SK-N-SH (cell line): ENCODE data around the gene STX18. TPM values are rescaled to one million over a fixed set of nuclear protein-coding genes. Genes with fewer than 3 reads are reported as not detected.

Source experiments
- CTCF ChIA-PET: fragments of 300-600, 350-600 bp; formaldehyde crosslinking; extraction: SDS; loops from one replicate; lab custom pipeline; 2021; lab: Yijun Ruan, JAX
- POLR2A ChIA-PET: fragments of 350-600 bp; sonication (Branson Sonifier 250); formaldehyde crosslinking; extraction: SDS; loops from one replicate; lab custom pipeline; 2020; ENCODE audit warnings: antibody characterized with exemption, inconsistent platforms; lab: Yijun Ruan, JAX
- DNase-seq: peaks from one replicate; pipeline ENCODE4 v3.0.0; 2012
- H2AFZ ChIP-seq: fragments of 200-600 bp; sonication (generic); 2 replicates; pipeline ENCODE4 v1.8.1; 2016; ENCODE audit warnings: antibody characterized with exemption, mild to moderate bottlenecking, low read depth
- H3F3A ChIP-seq: fragments of 200-600 bp; sonication (generic); replicated peaks from 2 replicates; pipeline ENCODE3; 2016; ENCODE audit warnings: antibody characterized with exemption, mild to moderate bottlenecking; ENCODE audit not compliant: insufficient read depth
- H3K27ac ChIP-seq, 2 experiments: fragments of 200-500 bp in 1 of 2; fragments of 200-600 bp in 1 of 2; sonication (Bioruptor generic) in 1 of 2; sonication (generic), shearing (Covaris generic) in 1 of 2; 2 replicates each; pipeline versions ENCODE4 v1.5.1 to v1.6.1; 2014 to 2016; ENCODE audit warnings: low read depth in 2 of 2, inconsistent platforms in 1 of 2, low read length in 1 of 2, mild to moderate bottlenecking in 1 of 2, mixed read lengths in 1 of 2
- H3K27me3 ChIP-seq: fragments of 200-600 bp; sonication (generic), shearing (Covaris generic); 2 replicates; pipeline ENCODE4 v1.6.1; 2016; ENCODE audit warnings: mixed run types; ENCODE audit not compliant: insufficient read depth
- H3K36me3 ChIP-seq, 2 experiments: fragments of 200-500 bp in 1 of 2; fragments of 200-600 bp in 1 of 2; sonication (Bioruptor generic) in 1 of 2; sonication (generic) in 1 of 2; replicated peaks in 1 of 2; 2 replicates each; pipeline versions ENCODE3 to v1.5.1; 2014 to 2016; ENCODE audit warnings: low read length in 1 of 2, mild to moderate bottlenecking in 1 of 2; ENCODE audit not compliant: insufficient read depth in 2 of 2, control insufficient read depth in 1 of 2
- H3K4me1 ChIP-seq, 2 experiments: fragments of 200-500 bp in 1 of 2; fragments of 200-600 bp in 1 of 2; sonication (Bioruptor generic) in 1 of 2; sonication (generic), shearing (Covaris generic) in 1 of 2; 2 replicates each; pipeline versions ENCODE4 v1.5.1 to v1.6.1; 2014 to 2016; ENCODE audit warnings: low read depth in 1 of 2, low read length in 1 of 2, mixed run types in 1 of 2; ENCODE audit not compliant: insufficient read depth in 2 of 2, control insufficient read depth in 1 of 2
- H3K4me2 ChIP-seq: fragments of 200-600 bp; sonication (generic), shearing (Covaris generic); 2 replicates; pipeline ENCODE4 v1.6.1; 2017; ENCODE audit warnings: mixed run types
- H3K4me3 ChIP-seq, 2 experiments: fragments of 200-500 bp in 1 of 2; fragments of 200-600 bp in 1 of 2; sonication (Bioruptor generic) in 1 of 2; sonication (generic), shearing (Covaris generic) in 1 of 2; 2 replicates each; pipeline versions ENCODE4 v1.5.1 to v1.8.1; 2014 to 2016; ENCODE audit warnings: low read depth in 2 of 2, inconsistent platforms in 1 of 2, low read length in 1 of 2, mild to moderate bottlenecking in 1 of 2, mixed read lengths in 1 of 2, moderate library complexity in 1 of 2
- H3K79me2 ChIP-seq: fragments of 200-600 bp; sonication (generic); 2 replicates; pipeline ENCODE4 v1.8.1; 2017; ENCODE audit warnings: mild to moderate bottlenecking; ENCODE audit not compliant: insufficient read depth
- H3K9ac ChIP-seq: fragments of 200-600 bp; sonication (generic); 2 replicates; pipeline ENCODE4 v1.6.1; 2017; ENCODE audit warnings: mixed run types
- H3K9me2 ChIP-seq: fragments of 200-600 bp; sonication (generic); 2 replicates; pipeline ENCODE4 v1.6.1; 2017; ENCODE audit warnings: mixed run types
- H3K9me3 ChIP-seq: fragments of 200-600 bp; sonication (generic); 2 replicates; pipeline ENCODE4 v1.6.1; 2017; ENCODE audit warnings: mixed run types, mild to moderate bottlenecking, moderate library complexity
- H4K20me1 ChIP-seq: fragments of 200-600 bp; sonication (generic); 2 replicates; pipeline ENCODE4 v1.6.1; 2017; ENCODE audit warnings: mild to moderate bottlenecking, mixed run types; ENCODE audit not compliant: insufficient read depth
- EZH2phosphoT487 ChIP-seq: fragments of 200-600 bp; sonication (generic); IDR thresholded peaks from 2 replicates; pipeline ENCODE4 v1.6.1; 2017; ENCODE audit warnings: low read depth, mixed run types, mild to moderate bottlenecking, antibody characterized with exemption, moderate library complexity, borderline replicate concordance
- GATA2 ChIP-seq: sonication (generic); formaldehyde crosslinking; IDR thresholded peaks from 2 replicates; pipeline ENCODE4 v1.5.0; 2020; ENCODE audit warnings: mild to moderate bottlenecking, missing genetic modification reagents
- IRF3 ChIP-seq: fragments of 150-350 bp; IDR thresholded peaks from 2 replicates; pipeline ENCODE4 v1.6.1; 2016; ENCODE audit warnings: mild to moderate bottlenecking, low read depth, low read length
- MEF2A ChIP-seq: IDR thresholded peaks from 2 replicates; pipeline ENCODE4 v1.4.0; 2012; ENCODE audit warnings: low read depth, borderline replicate concordance
- MXI1 ChIP-seq: IDR thresholded peaks from 2 replicates; pipeline ENCODE4 v1.6.1; 2012; ENCODE audit warnings: mild to moderate bottlenecking, low read depth, low read length, improper control_type of control experiment
- NRF1 ChIP-seq: IDR thresholded peaks from 2 replicates; pipeline ENCODE4 v1.6.1; 2012; ENCODE audit warnings: low read depth, mild to moderate bottlenecking, low read length
- PBX3 ChIP-seq: IDR thresholded peaks from 2 replicates; pipeline ENCODE4; 2012
- POLR2AphosphoS5 ChIP-seq: IDR thresholded peaks from 2 replicates; pipeline ENCODE4 v1.6.1; 2012; ENCODE audit warnings: low read depth, low read length
- RAD21 ChIP-seq: IDR thresholded peaks from 2 replicates; pipeline ENCODE4 v1.6.1; 2012; ENCODE audit warnings: mild to moderate bottlenecking, low read length
- RCOR1 ChIP-seq: fragments of 150-350 bp; IDR thresholded peaks from 2 replicates; pipeline ENCODE4 v1.6.1; 2017; ENCODE audit warnings: antibody characterized with exemption, low read length
- REST ChIP-seq: IDR thresholded peaks from 2 replicates; pipeline ENCODE4 v1.6.1; 2012; ENCODE audit warnings: mild to moderate bottlenecking, low read depth, low read length, moderate library complexity
- RXRA ChIP-seq: IDR thresholded peaks from 2 replicates; pipeline ENCODE4 v1.4.0; 2012; ENCODE audit warnings: low read depth, mild to moderate bottlenecking, borderline replicate concordance
- SIN3A ChIP-seq: IDR thresholded peaks from 2 replicates; pipeline ENCODE4 v1.6.1; 2012; ENCODE audit warnings: low read depth, mild to moderate bottlenecking, low read length, moderate library complexity, borderline replicate concordance
- SMC3 ChIP-seq: IDR thresholded peaks from 2 replicates; pipeline ENCODE4 v1.6.1; 2012; ENCODE audit warnings: low read depth, low read length, improper control_type of control experiment
- TCF12 ChIP-seq: IDR thresholded peaks from 2 replicates; pipeline ENCODE4 v1.4.0; 2012
- ZBTB33 ChIP-seq: IDR thresholded peaks from 2 replicates; pipeline ENCODE4 v1.4.0; 2012; ENCODE audit warnings: low read depth, borderline replicate concordance
- WGBS: methylation state at CpG from one replicate; pipeline ENCODE4 v1.1.6; 2017; ENCODE audit warnings: low lambda C conversion rate; 5-methylcytosine and 5-hydroxymethylcytosine counted together
- polyA plus RNA-seq, 3 experiments: library from polyadenylated mRNA; depleted of rRNA; stranded (reverse); fragments of >200 nt; gene quantifications; 2 replicates each; pipeline ENCODE4 v1.2.3, GENCODE V29; 2012

STX18 gene
- polyA plus RNA-seq, 1 of the 3 experiments (the other 2 are of a cell fraction) = 17.3 TPM

GRCh38 chr4:4541661-4542570 is at the start of gene STX18 (continued):
- peak; percentile 56 for TF ChIP-seq SIN3A
- TF ChIP-seq RXRA = peak; percentile 70; the same call in 1 of the 2 replicates
- TF ChIP-seq IRF3 = peak; percentile 36; the same call in 1 of the 2 replicates
- TF ChIP-seq POLR2AphosphoS5 = peak; percentile 77; the same call in 1 of the 2 replicates
- TF ChIP-seq TCF12 = no peak
- TF ChIP-seq EZH2phosphoT487 = no peak
- no peak; the same call in 1 of the 2 replicates for TF ChIP-seq MEF2A
- peak; percentile 50 for TF ChIP-seq RCOR1
- peak; percentile 37; the same call in 1 of the 2 replicates for TF ChIP-seq PBX3
- TF ChIP-seq RAD21 = no peak
- TF ChIP-seq, all 33 proteins: peak for 20

- Histone ChIP-seq H2AFZ (0 out of 2 replicates have a peak overlapping the region, but pooled peaks have one; percentile 57), H3K27me3 (no peaks in the 10 kb centered on the region), H3K36me3 (no peaks in the 10 kb centered on the region), H3K4me3 (no peak overlapping the region), H4K20me1 (no peaks in the 10 kb centered on the region), H3K79me2 (no peaks in the 10 kb centered on the region), H3K27ac (peak overlapping the region in 1 of 2 experiments; percentile 56; a peak in 1 of 4 replicates), H3F3A (peaks cover 10% of the 10 kb centered on the region), H3K9me3 (peaks cover 6% of the 10 kb centered on the region; the same call in 1 of the 2 replicates), H3K4me2 (no peak overlapping the region), H3K9ac (no peak overlapping the region), H3K4me1 (peaks cover 0 to 8% of the 10 kb centered on the region in 2 experiments; a peak in 1 of 4 replicates), H3K9me2 (no peaks in the 10 kb centered on the region)
- CTCF ChIA-PET = no interaction called here
- TF ChIP-seq NRF1 = no peak
- TF ChIP-seq EZH2phosphoT487 = no peak
- TF ChIP-seq REST = no peak
- no peak for TF ChIP-seq ZBTB33
- TF ChIP-seq IRF3 = no peak
- TF ChIP-seq SMC3 = no peak
- no peak for TF ChIP-seq GATA2
- no peak for TF ChIP-seq MEF2A
- no peak for TF ChIP-seq MXI1
- no peak for TF ChIP-seq RAD21
- no peak for DNase-seq
- 87% methylated on average over 3 of the region's 4 CpGs for WGBS
- POLR2A ChIA-PET = no interaction called here
Measured at GRCh38 chr4:4591071-4591470, 49.2 kb upstream of the STX18 start.
